Measurements from ENCODE around the gene CORIN.
"Not testable (repeated sequence)": the region's sequence is repeated elsewhere in the genome, so short reads cannot be mapped to it uniquely, and the experiment has no call there.

CORIN gene

GRCh38 chr4:47557255-47557654 is 280.6 kb downstream of the CORIN start:
- no peak for DNase-seq

DNA sequence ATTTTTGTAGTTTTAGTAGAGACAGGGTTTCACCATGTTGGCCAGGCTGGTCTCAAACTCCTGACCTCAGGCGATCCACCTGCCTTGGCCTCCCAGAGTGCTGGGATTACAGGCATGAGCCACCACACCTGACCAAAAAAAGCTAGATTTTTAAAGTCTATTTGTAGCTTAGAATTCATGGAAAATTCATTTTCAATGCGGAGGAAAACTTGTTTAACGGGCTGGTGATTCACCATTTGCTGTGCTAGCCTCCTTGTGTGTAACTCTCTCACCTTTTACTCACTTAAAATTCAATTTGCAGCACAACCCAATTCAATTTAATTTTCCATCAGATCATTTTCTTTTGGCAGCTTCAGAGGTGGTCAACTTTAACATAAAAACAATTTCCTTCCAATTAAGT is 281.9 kb downstream of the CORIN start:
- not testable (repeated sequence) for DNase-seq

- DNase-seq, result no peak
Observed at GRCh38 chr4:47553329-47554125, 284.3 kb downstream of the CORIN start.

DNA sequence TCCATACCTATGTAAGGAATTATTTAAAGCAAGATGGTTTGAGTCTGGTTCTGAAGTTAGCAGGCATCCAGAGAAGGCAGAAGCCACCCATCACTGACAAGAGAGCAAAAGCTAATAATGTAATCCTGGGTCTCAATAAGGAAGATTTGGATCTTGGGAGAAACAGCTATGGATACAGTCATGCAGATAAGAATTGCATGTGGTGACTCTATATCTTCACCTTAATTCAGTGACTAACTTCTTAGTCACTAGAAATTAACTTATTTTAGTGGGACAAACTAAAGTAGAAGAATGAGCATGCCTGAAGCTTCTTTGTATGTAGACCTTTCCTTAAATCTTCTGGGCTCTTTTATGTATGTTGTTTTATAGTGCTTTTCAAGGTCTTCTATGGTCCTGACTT is 286.2 kb downstream of the CORIN start:
- no peak for DNase-seq

DNA sequence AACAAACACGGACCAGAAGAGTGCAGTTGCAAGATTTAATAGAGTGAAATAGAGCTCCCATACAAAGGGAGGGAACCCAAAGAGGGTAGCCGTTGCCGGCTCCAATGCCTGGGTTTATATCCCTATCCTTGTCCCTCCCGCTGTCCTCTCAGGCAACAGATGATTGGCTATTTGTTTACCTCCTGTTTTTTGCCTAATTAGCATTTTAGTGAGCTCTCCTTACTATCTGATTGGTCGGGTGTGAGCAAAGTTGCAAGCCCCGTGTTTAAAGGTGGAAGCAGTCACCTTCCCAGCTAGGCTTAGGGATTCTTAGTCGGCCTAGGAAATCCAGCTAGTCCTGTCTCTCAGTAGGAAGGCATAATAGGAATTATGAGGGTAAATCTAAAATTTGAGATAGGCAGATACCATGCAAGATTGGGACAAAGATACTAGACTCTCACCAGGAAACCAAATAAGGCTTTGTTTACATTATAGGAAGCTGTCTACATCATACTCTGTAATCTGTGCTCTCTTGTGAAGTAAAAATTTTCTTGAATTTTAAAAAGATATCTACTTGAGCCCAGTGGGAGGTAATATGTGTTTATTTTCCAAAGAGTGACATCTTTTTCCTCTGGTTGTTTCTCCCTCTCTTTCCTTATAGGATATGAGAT is 286.8 kb downstream of the CORIN start:
- no peak for DNase-seq

GRCh38 chr4:47550357-47550756 is 287.5 kb downstream of the CORIN start:
- DNase-seq, result not testable (repeated sequence)

Data from central memory CD4-positive, alpha-beta T cell (primary cell).